Osteoblast (primary cell): ENCODE results near the gene ARHGAP10. TPM values are rescaled to one million over a fixed set of nuclear protein-coding genes. Genes with fewer than 3 reads are reported as not detected.

ENCODE experiments used
- DNase-seq: peaks from one replicate; pipeline ENCODE4 v3.0.0; 2011; ENCODE audit warnings: low spot score, mixed read lengths; ENCODE audit not compliant: insufficient read length; ENCODE audit errors: missing footprints
- H2AFZ ChIP-seq: 2 replicates; pipeline ENCODE4 v1.6.0; 2011; ENCODE audit warnings: mild to moderate bottlenecking, low read length
- H3K27ac ChIP-seq: 2 replicates; pipeline ENCODE4 v1.5.1; 2011; ENCODE audit warnings: mild to moderate bottlenecking, low read depth, low read length, moderate library complexity
- H3K27me3 ChIP-seq: 2 replicates; pipeline ENCODE4 v1.6.0; 2012; ENCODE audit warnings: mild to moderate bottlenecking, control low read depth, inconsistent platforms, low read length, moderate library complexity; ENCODE audit not compliant: insufficient read depth
- H3K36me3 ChIP-seq: 2 replicates; pipeline ENCODE4 v1.5.1; 2011; ENCODE audit warnings: mild to moderate bottlenecking, low read length, control low read depth, moderate library complexity; ENCODE audit not compliant: insufficient read depth
- H3K4me1 ChIP-seq: 2 replicates; pipeline ENCODE4 v1.5.1; 2011; ENCODE audit warnings: mild to moderate bottlenecking, low read length, control low read depth, moderate library complexity; ENCODE audit not compliant: insufficient read depth
- H3K4me2 ChIP-seq: 2 replicates; pipeline ENCODE4 v1.6.0; 2011; ENCODE audit warnings: mild to moderate bottlenecking, low read length; ENCODE audit not compliant: insufficient read depth
- H3K4me3 ChIP-seq: fragments of 200-600 bp; sonication (generic); 3 replicates; pipeline ENCODE4 v1.5.1; 2012; ENCODE audit warnings: mild to moderate bottlenecking, low read length, inconsistent platforms; ENCODE audit not compliant: insufficient read depth
- H3K79me2 ChIP-seq: 2 replicates; pipeline ENCODE4 v1.6.0; 2012; ENCODE audit warnings: mild to moderate bottlenecking, low read length, control low read depth, inconsistent platforms; ENCODE audit not compliant: insufficient read depth
- H3K9me3 ChIP-seq: 2 replicates; pipeline ENCODE4 v1.5.1; 2011; ENCODE audit warnings: low read depth, low read length, control low read depth
- H4K20me1 ChIP-seq: 2 replicates; pipeline ENCODE4 v1.6.0; 2012; ENCODE audit warnings: mild to moderate bottlenecking, low read length, control low read depth; ENCODE audit not compliant: insufficient read depth
- total RNA-seq: library from RNA; depleted of rRNA; stranded (reverse); fragments of >200 nt; gene quantifications from 2 replicates; pipeline ENCODE4 v1.2.3, GENCODE V29; 2012
- TF ChIP-seq, protein P1 (sequence below): IDR thresholded peaks from 2 replicates; pipeline ENCODE4 v1.5.1; 2011; ENCODE audit warnings: mild to moderate bottlenecking, low read depth, low read length, moderate library complexity; ENCODE audit errors: extremely low read depth

The ARHGAP10 gene
- total RNA-seq, 1 donor, result 31.5 TPM

DNA sequence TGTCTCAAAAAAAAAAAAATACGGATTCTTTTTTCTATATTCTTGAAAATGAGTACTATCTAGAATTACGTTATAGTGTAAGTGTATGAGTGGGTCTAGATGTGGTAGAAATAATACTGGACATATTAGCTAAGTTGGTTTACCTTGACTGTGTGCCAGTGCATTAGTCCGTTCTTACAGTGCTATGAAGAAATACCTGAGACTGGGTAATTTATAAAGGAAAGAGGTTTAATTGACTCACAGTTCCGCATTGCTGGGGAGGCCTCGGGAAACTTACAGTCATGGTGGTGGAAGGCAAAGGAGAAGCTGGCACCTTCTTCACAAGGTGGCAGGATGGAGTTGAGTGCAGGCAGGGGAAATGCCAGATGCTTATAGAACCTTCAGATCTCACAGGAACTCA is 92.4 kb downstream of the ARHGAP10 start:
- Histone ChIP-seq H3K4me3 (no peak overlapping the region), H3K4me2 (no peak overlapping the region), H3K27me3 (no peaks in the 10 kb centered on the region), H3K4me1 (peaks cover 19% of the 10 kb centered on the region), H2AFZ (no peak overlapping the region), H3K36me3 (no peaks in the 10 kb centered on the region), H3K27ac (no peak overlapping the region), H3K9me3 (no peaks in the 10 kb centered on the region), H3K79me2 (peaks cover 13% of the 10 kb centered on the region), H4K20me1 (peaks cover 9% of the 10 kb centered on the region)
- no peak for DNase-seq
- TF ChIP-seq, protein P1, sequence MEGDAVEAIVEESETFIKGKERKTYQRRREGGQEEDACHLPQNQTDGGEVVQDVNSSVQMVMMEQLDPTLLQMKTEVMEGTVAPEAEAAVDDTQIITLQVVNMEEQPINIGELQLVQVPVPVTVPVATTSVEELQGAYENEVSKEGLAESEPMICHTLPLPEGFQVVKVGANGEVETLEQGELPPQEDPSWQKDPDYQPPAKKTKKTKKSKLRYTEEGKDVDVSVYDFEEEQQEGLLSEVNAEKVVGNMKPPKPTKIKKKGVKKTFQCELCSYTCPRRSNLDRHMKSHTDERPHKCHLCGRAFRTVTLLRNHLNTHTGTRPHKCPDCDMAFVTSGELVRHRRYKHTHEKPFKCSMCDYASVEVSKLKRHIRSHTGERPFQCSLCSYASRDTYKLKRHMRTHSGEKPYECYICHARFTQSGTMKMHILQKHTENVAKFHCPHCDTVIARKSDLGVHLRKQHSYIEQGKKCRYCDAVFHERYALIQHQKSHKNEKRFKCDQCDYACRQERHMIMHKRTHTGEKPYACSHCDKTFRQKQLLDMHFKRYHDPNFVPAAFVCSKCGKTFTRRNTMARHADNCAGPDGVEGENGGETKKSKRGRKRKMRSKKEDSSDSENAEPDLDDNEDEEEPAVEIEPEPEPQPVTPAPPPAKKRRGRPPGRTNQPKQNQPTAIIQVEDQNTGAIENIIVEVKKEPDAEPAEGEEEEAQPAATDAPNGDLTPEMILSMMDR, result no peak

DNA sequence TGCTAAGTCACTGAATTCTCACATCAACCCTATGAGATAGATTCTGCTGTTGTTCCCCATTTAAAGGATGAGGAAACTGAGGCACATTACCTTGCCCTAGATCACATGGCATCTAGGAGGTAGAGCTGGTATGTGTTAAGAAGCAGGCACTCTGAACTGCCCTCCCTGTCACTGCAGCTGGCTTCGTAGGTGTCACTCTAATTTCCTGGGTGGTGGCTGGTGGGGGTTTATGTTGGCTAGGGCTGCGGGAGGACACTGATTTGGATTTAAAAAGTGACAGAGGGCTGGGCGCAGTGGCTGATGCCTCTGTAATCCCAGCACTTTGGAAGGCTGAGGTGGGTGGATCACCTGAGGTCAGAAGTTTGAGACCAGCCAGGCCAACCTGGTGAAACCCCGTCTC is 93.0 kb downstream of the ARHGAP10 start:
- no peak overlapping the region for H3K4me3 ChIP-seq
- H3K4me2 ChIP-seq, result no peak overlapping the region
- TF ChIP-seq, protein P1, result no peak
- peaks cover 10% of the 10 kb centered on the region for H3K79me2 ChIP-seq
- DNase-seq, result no peak
- H3K27me3 ChIP-seq, result no peaks in the 10 kb centered on the region
- peaks cover 19% of the 10 kb centered on the region for H3K4me1 ChIP-seq
- no peaks in the 10 kb centered on the region for H3K36me3 ChIP-seq
- no peaks in the 10 kb centered on the region for H3K9me3 ChIP-seq
- H2AFZ ChIP-seq, result no peak overlapping the region
- H4K20me1 ChIP-seq, result peaks cover 9% of the 10 kb centered on the region
- H3K27ac ChIP-seq, result no peak overlapping the region

DNA sequence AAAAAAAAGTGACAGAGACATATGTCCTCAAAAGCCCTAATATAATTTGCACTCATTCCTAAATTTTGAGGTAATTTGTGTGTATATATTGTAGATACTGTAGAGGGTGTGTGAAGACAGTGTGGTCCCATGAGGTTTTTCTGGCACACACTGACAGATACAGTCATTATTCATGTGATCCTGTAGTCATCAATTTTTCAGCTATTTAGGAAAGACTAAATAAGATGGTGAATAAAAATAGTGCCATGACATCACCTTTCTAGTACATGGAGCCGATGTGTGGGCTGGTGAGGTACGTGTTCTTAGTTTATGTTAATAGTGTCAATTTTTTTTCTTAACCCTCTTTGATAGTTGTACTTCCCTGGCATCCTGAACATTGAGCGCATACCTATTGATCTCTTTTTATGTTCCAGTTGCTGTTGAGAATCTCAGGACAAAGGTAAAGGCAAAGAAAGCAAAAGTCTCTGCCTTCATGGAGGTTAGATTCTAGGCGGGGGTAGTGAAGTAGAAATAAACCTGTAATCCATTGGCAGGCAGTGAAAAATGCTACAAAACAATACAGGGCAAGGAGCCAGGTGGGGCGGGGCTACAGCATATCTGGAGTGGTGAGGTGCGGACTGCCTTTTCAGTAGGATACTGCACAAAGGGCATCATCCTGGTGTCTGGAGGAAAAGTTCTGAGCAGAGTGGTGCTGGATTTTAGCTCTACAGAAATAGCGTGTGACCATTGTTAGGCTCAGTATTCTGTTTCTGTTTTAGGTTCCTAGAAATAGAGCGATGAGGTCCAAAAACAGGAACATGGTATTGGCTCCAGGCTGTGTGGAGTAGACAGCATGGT is 93.8 kb downstream of the ARHGAP10 start:
- peaks cover 22% of the 10 kb centered on the region for H3K4me1 ChIP-seq
- H3K36me3 ChIP-seq, result no peaks in the 10 kb centered on the region
- no peak overlapping the region for H3K4me3 ChIP-seq
- no peak overlapping the region for H3K4me2 ChIP-seq
- no peaks in the 10 kb centered on the region for H3K27me3 ChIP-seq
- peak overlapping the region; percentile 37 for H3K27ac ChIP-seq
- TF ChIP-seq, protein P1, result no peak
- H3K9me3 ChIP-seq, result no peaks in the 10 kb centered on the region
- H4K20me1 ChIP-seq, result peaks cover 9% of the 10 kb centered on the region
- H2AFZ ChIP-seq, result no peak overlapping the region
- peaks cover 9% of the 10 kb centered on the region for H3K79me2 ChIP-seq
- peak; percentile 73 for DNase-seq

DNA sequence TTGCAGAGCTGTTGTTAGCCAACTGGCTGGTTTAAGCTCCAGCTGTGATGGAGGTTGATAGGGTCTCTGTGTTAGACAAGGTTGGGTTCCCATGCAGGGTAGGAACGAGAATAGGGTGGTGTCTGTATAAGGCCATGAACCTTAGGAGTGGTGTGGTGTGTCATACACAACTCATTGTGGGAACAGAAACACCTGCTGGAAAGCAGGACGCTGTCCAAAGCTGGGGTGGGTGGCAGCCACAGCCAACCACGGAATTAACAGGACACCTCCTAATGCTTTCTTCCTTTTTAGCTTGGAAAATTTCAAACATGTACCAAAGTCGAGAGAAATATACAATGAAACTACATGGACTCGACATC is 94.4 kb downstream of the ARHGAP10 start:
- H3K9me3 ChIP-seq, result no peaks in the 10 kb centered on the region
- no peak overlapping the region for H2AFZ ChIP-seq
- no peak for DNase-seq
- H4K20me1 ChIP-seq, result peaks cover 6% of the 10 kb centered on the region
- H3K27me3 ChIP-seq, result no peaks in the 10 kb centered on the region
- peaks cover 28% of the 10 kb centered on the region for H3K4me1 ChIP-seq
- peaks cover 5% of the 10 kb centered on the region for H3K79me2 ChIP-seq
- H3K4me2 ChIP-seq, result no peak overlapping the region
- H3K4me3 ChIP-seq, result no peak overlapping the region
- no peaks in the 10 kb centered on the region for H3K36me3 ChIP-seq
- no peak overlapping the region for H3K27ac ChIP-seq
- TF ChIP-seq, protein P1, result no peak
